Activated CD4-positive, alpha-beta T cell treated with anti-CD3 and anti-CD28 coated beads, Interleukin-2, amount 10 ng/mL, durations not matched to agents 24 days and 14 days (primary cell): Measurements from ENCODE around the gene CSAD. TPM values are rescaled to one million over a fixed set of nuclear protein-coding genes. Genes with fewer than 3 reads are reported as not detected.
"Not testable (repeated sequence)": the region's sequence is repeated elsewhere in the genome, so short reads cannot be mapped to it uniquely, and the experiment has no call there.

Experiments used
- DNase-seq: peaks from one replicate; pipeline ENCODE4 v3.0.0; 2022
- H3K27ac Mint-ChIP-seq: one replicate; pipeline ENCODE4 v1.8.0; 2022; ENCODE audit warnings: mild to moderate bottlenecking, mixed read lengths
- H3K27me3 Mint-ChIP-seq: one replicate; pipeline ENCODE4 v1.8.0; 2022; ENCODE audit warnings: mixed read lengths
- H3K36me3 Mint-ChIP-seq: one replicate; pipeline ENCODE4 v1.8.0; 2022; ENCODE audit warnings: low read depth, mild to moderate bottlenecking, mixed read lengths
- H3K4me1 Mint-ChIP-seq: one replicate; pipeline ENCODE4 v1.8.0; 2021; ENCODE audit warnings: mixed read lengths
- H3K4me3 Mint-ChIP-seq: one replicate; pipeline ENCODE4 v1.8.0; 2022; ENCODE audit warnings: mild to moderate bottlenecking, moderate library complexity, mixed read lengths
- H3K9me3 Mint-ChIP-seq: one replicate; pipeline ENCODE4 v1.8.0; 2021; ENCODE audit warnings: mixed read lengths
- intact Hi-C: fragments of 100-400 bp; cut with micrococcal nuclease; formaldehyde crosslinking; loops from one replicate; pipeline ENCODE4 v1.15.1; 2023
- total RNA-seq: library from RNA; stranded (reverse); gene quantifications from 2 replicates; pipeline ENCODE4 v1.2.3, GENCODE V29; 2022

Gene CSAD
- total RNA-seq, 1 donor from 2014 or later: 25.6 TPM

DNA sequence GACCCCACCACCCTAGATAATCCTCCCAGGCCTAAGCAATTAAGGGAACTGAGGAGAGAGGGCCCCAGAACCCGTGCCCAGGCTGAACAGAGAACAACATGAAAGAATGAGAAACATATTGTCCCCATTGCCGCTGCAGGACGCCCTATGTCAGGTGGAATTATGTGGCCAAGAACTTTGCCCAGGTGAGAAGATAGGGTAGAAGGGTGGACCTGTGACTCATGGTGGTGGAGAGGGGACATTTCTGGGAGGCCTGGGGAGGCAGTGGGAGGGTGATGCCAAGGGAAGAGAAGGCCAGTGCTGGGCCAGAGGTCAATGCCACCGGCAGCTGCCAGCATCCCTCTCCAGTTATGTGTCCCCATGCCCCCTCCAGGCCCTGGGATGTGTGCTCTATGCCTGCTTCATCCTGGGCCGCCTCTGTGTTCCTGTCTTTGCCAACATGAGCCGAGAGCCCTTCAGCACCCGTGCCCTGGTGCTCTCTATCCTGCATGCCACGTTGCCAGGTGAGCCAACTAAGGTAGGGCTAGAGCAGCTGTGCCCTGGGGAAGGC, 61.9 kb downstream of the CSAD start:
- no peaks in the 10 kb centered on the region for H3K27me3 Mint-ChIP-seq
- no peaks in the 10 kb centered on the region for H3K9me3 Mint-ChIP-seq
- no peaks in the 10 kb centered on the region for H3K4me1 Mint-ChIP-seq
- H3K27ac Mint-ChIP-seq: no peak overlapping the region
- H3K4me3 Mint-ChIP-seq: no peak overlapping the region
- no peaks in the 10 kb centered on the region for H3K36me3 Mint-ChIP-seq
- DNase-seq: no peak
- intact Hi-C loops: no loop called here

DNA sequence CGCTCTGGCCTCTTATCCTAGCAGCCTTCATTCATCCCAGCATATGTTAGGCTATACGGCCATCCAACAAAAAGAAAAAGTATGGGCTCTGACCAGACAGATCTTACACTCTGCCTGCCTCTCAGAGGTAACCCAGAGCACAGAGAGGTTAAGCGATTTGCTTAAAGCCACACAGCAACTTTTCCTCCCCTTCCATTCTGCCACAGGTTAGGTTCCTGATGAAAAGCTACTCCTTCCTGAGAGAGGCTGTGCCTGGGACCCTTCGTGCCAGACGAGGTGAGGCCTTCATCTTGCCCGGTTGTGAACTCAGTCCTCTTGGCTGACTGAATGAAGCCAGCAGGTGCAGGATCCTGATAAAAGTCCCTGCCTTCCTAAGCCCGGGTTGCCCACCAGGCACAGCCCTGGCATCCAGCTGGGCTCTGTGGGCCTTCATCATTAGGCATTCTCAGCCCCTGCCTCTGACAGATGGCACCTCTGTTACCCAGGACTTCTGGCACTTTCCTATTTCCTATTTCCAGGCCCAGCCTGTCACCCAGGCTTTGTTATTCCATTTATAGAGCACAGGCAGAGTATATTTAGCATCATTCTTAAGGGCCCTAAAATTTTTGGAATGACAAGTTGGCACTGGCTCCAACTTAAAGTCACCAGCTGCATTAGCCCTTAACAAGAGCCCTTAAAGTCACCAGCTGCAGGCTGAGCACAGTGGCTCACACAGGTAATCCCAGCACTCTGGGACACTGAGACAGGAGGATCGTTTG, 64.7 kb downstream of the CSAD start:
- Mint-ChIP-seq H3K4me3 (no peak overlapping the region), H3K27ac (no peak overlapping the region), H3K9me3 (no peaks in the 10 kb centered on the region), H3K4me1 (no peaks in the 10 kb centered on the region), H3K27me3 (peaks cover 2% of the 10 kb centered on the region), H3K36me3 (no peaks in the 10 kb centered on the region)
- no peak for DNase-seq
- intact Hi-C loops: no loop called here

DNA sequence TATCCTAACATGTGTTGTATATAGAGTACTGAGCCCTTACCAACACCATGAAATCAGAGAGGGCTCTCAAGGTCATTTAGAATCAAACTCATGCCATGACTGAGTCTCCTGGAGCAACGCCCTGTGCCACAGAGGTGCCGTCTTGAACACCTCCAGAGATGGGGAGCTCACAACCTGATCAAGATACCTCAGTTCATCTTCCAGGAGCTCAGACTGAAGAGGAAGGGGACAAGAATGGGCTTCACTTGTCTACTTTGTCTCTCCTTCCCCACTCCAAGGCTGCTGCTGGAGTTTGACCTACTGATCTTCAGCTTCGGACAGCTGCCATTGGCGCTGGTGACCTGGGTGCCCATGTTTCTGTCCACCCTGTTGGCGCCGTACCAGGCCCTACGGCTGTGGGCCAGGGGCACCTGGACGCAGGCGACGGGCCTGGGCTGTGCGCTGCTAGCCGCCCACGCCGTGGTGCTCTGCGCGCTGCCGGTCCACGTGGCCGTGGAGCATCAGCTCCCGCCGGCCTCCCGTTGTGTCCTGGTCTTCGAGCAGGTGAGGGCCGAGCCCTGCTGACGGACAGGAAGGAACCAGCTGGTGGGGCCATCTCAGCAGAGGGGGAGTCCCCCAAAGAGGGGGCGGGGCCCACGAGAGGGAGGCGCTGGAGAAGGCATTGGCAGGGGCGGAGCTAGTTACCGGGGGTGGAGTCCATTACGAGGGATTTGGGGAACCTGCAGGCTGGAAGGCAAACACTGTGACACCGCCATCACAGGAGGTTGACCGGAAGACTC, 65.4 kb downstream of the CSAD start:
- intact Hi-C loops: no loop called here
- no peak for DNase-seq
- no peaks in the 10 kb centered on the region for H3K4me1 Mint-ChIP-seq
- H3K36me3 Mint-ChIP-seq: no peaks in the 10 kb centered on the region
- no peak overlapping the region for H3K27ac Mint-ChIP-seq
- H3K9me3 Mint-ChIP-seq: no peaks in the 10 kb centered on the region
- no peak overlapping the region for H3K4me3 Mint-ChIP-seq
- peaks cover 2% of the 10 kb centered on the region for H3K27me3 Mint-ChIP-seq

- no peak for DNase-seq
- no peaks in the 10 kb centered on the region for H3K9me3 Mint-ChIP-seq
- H3K36me3 Mint-ChIP-seq: no peaks in the 10 kb centered on the region
- H3K4me3 Mint-ChIP-seq: no peak overlapping the region
- no peak overlapping the region for H3K27ac Mint-ChIP-seq
- intact Hi-C loops: no loop called here
- peaks cover 2% of the 10 kb centered on the region for H3K27me3 Mint-ChIP-seq
- no peaks in the 10 kb centered on the region for H3K4me1 Mint-ChIP-seq
These were observed 66.8 kb downstream of the CSAD start for GRCh38 chr12:53113951-53114350.

GRCh38 chr12:53113136-53113705, 67.5 kb downstream of the CSAD start:
- peaks cover 2% of the 10 kb centered on the region for H3K27me3 Mint-ChIP-seq
- no peak overlapping the region for H3K4me3 Mint-ChIP-seq
- no peak overlapping the region for H3K27ac Mint-ChIP-seq
- DNase-seq: no peak
- H3K4me1 Mint-ChIP-seq: no peaks in the 10 kb centered on the region
- no peaks in the 10 kb centered on the region for H3K36me3 Mint-ChIP-seq
- intact Hi-C loops: no loop called here
- H3K9me3 Mint-ChIP-seq: no peaks in the 10 kb centered on the region

DNA sequence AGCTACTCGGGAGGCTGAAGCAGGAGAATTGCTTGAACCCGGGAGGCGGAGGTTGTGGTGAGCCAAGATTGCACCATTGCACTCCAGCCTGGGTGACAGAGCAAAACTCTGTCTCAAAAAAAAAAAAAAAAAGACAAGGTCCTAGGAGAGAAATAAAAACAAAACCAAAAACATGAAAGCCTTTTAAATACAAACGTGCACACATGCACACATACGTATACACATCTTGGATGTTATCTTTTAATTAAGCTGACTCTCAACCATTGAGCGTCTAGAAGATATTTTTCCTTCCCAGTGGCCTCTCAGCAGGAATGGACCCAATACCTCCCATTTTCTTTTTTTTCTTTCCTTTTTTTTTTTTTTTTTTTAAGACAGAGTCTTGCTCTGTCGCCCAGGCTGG, 68.3 kb downstream of the CSAD start:
- DNase-seq, H3K27me3 Mint-ChIP-seq, H3K27ac Mint-ChIP-seq, H3K4me3 Mint-ChIP-seq, H3K36me3 Mint-ChIP-seq, H3K9me3 Mint-ChIP-seq, intact Hi-C loops, H3K4me1 Mint-ChIP-seq: not testable (repeated sequence)

Other genes starting within 250 kb of the CSAD start
- 2.4 and 2.7 TPM in 2 replicates for gene KRT18, start 231.8 kb downstream of the CSAD start, total RNA-seq
- gene EIF4B, start 174.5 kb downstream of the CSAD start, total RNA-seq: 500 and 521 TPM in 2 replicates
- gene TNS2, start 130.9 kb downstream of the CSAD start, total RNA-seq: 1.8 and 2.3 TPM in 2 replicates
- gene SPRYD3, start 101.5 kb downstream of the CSAD start, total RNA-seq: 35.6 TPM in 2 replicates
- not detected in 2 replicates for gene IGFBP6, start 83.3 kb downstream of the CSAD start, total RNA-seq
- not detected in 2 replicates for gene SOAT2, start 77.4 kb downstream of the CSAD start, total RNA-seq
- 44.0 and 50.5 TPM in 2 replicates for gene ZNF740, start 203 bp downstream of the CSAD start, total RNA-seq
- gene ITGB7, start 26.3 kb upstream of the CSAD start, total RNA-seq: 226 and 239 TPM in 2 replicates
- 57.2 and 58.5 TPM in 2 replicates for gene RARG, start 51.3 kb upstream of the CSAD start, total RNA-seq
- 71.8 and 76.7 TPM in 2 replicates for gene ESPL1, start 87.4 kb upstream of the CSAD start, total RNA-seq
- gene PFDN5, start 114.6 kb upstream of the CSAD start, total RNA-seq: 319 and 342 TPM in 2 replicates
- 104 and 108 TPM in 2 replicates for gene MYG1, start 118.8 kb upstream of the CSAD start, total RNA-seq
- gene AAAS, start 140.7 kb upstream of the CSAD start, total RNA-seq: 86.7 and 91.1 TPM in 2 replicates
- not detected in 2 replicates for gene SP7, start 155.4 kb upstream of the CSAD start, total RNA-seq
- 67.7 and 69.2 TPM in 2 replicates for gene SP1, start 199.3 kb upstream of the CSAD start, total RNA-seq
- gene AMHR2, start 242.9 kb upstream of the CSAD start, total RNA-seq: 0.09 TPM in 1 of 2 replicates, not detected in the other